Gastroesophageal sphincter (tissue), 4 donors: Measurements from ENCODE around the gene PCGF5. TPM values are rescaled to one million over a fixed set of nuclear protein-coding genes. Genes with fewer than 3 reads are reported as not detected.
A peak's percentile ranks its signal among the peaks of the same experiment; 100 is the strongest.

Source experiments
- ATAC-seq: fragments of 150-250 bp; one replicate; pipeline ENCODE4 v1.9.1; 2016; ENCODE audit warnings: mild to moderate bottlenecking, moderate library complexity
- H3K27ac ChIP-seq, 4 donors: fragments of 200-600 bp; sonication (generic) in 3 of 4; 1 replicate in 3 of 4; 2 replicates in 1 of 4; pipeline ENCODE4 v1.5.1; 2016 to 2019
- H3K27me3 ChIP-seq: fragments of 200-600 bp; sonication (generic); one replicate; pipeline ENCODE4 v1.5.1; 2019
- H3K36me3 ChIP-seq, 2 donors: fragments of 200-600 bp; sonication (generic); one replicate each; pipeline ENCODE4 v1.5.1; 2019; ENCODE audit warnings: control low read depth in 1 of 2
- H3K4me1 ChIP-seq, 3 donors: fragments of 200-600 bp; sonication (generic); 1 replicate in 2 of 3; 2 replicates in 1 of 3; pipeline ENCODE4 v1.5.1; 2016 to 2019; ENCODE audit warnings: control low read depth in 2 of 3
- H3K4me3 ChIP-seq, 2 donors: fragments of 200-600 bp; sonication (generic); one replicate each; pipeline ENCODE4 v1.5.1; 2019; ENCODE audit warnings: mild to moderate bottlenecking in 1 of 2, moderate library complexity in 1 of 2
- H3K9me3 ChIP-seq, 3 donors: fragments of 200-600 bp; sonication (generic); one replicate each; pipeline ENCODE4 v1.5.1; 2017 to 2019; ENCODE audit warnings: control low read depth in 2 of 3
- CTCF ChIP-seq, 4 experiments: fragments of 200-600 bp in 2 of 4; fragments of 450-650 bp in 2 of 4; sonication (generic) in 1 of 4; IDR thresholded peaks; one replicate each; pipeline ENCODE4 v1.5.1; 2017 to 2019; ENCODE audit warnings: antibody characterized with exemption in 4 of 4, mild to moderate bottlenecking in 2 of 4, moderate library complexity in 2 of 4
- EP300 ChIP-seq: sonication (generic); formaldehyde crosslinking; IDR thresholded peaks from one replicate; pipeline ENCODE4 v1.6.1; 2017; ENCODE audit warnings: antibody characterized with exemption, mild to moderate bottlenecking
- POLR2A ChIP-seq, 2 donors: fragments of 450-650 bp; IDR thresholded peaks; one replicate each; pipeline ENCODE4 v1.6.1; 2017; ENCODE audit warnings: antibody characterized with exemption in 2 of 2, mild to moderate bottlenecking in 2 of 2, moderate library complexity in 1 of 2
- POLR2AphosphoS5 ChIP-seq: sonication (generic); formaldehyde crosslinking; IDR thresholded peaks from one replicate; pipeline ENCODE4 v1.6.1; 2017; ENCODE audit warnings: antibody characterized with exemption
- WGBS, 2 donors: methylation state at CpG; one replicate each; pipeline ENCODE4 v1.1.5; 2018; ENCODE audit warnings: low coverage in 1 of 2; 5-methylcytosine and 5-hydroxymethylcytosine counted together
- total RNA-seq, 4 donors: library from RNA; depleted of rRNA; stranded (reverse); fragments of >200 nt; gene quantifications; one replicate each; pipeline ENCODE4 v1.1.0, GENCODE V29; 2016

Gene PCGF5
- total RNA-seq, 4 donors from 2014 or later, result 51.5 to 81.6 (median 66.1) TPM

- 67 to 92% methylated on average over 1 of the region's 1 CpG for WGBS, 2 donors
- H3K36me3 ChIP-seq, result peaks cover 0 to 36% of the 10 kb centered on the region in 2 donors
- no peaks in the 10 kb centered on the region for H3K4me1 ChIP-seq
- ATAC-seq, result no peak
- H3K9me3 ChIP-seq, result no peaks in the 10 kb centered on the region
- H3K27me3 ChIP-seq, result no peaks in the 10 kb centered on the region
- no peak for TF ChIP-seq POLR2A (IDR thresholded peaks at IDR 0.05)
- TF ChIP-seq POLR2AphosphoS5, result no peak
- TF ChIP-seq CTCF (IDR thresholded peaks at IDR 0.05), result no peak
- no peak for TF ChIP-seq EP300
- H3K27ac ChIP-seq, result no peak overlapping the region
- H3K4me3 ChIP-seq, result no peak overlapping the region
These were observed 51.4 kb downstream of the PCGF5 start for GRCh38 chr10:91271886-91272285.

- H3K4me3 ChIP-seq, result no peak overlapping the region
- WGBS, 2 donors, result 25 to 30% methylated on average over 4 to 6 of the region's 6 CpGs
These were observed 64.1 kb downstream of the PCGF5 start for GRCh38 chr10:91284486-91285090.

GRCh38 chr10:91286572-91286971 lies 66.1 kb downstream of the PCGF5 start:
- no peak overlapping the region for H3K4me3 ChIP-seq
- no peak for ATAC-seq
- peaks cover 0 to 7% of the 10 kb centered on the region in 2 donors for H3K36me3 ChIP-seq
- no peaks in the 10 kb centered on the region for H3K9me3 ChIP-seq
- H3K27me3 ChIP-seq, result no peaks in the 10 kb centered on the region
- no peak for TF ChIP-seq EP300
- no peak for TF ChIP-seq POLR2A (IDR thresholded peaks at IDR 0.05)
- TF ChIP-seq POLR2AphosphoS5, result no peak
- TF ChIP-seq CTCF (IDR thresholded peaks at IDR 0.05), result no peak
- peaks cover 0 to 31% (median 0%) of the 10 kb centered on the region in 3 donors for H3K4me1 ChIP-seq
- H3K27ac ChIP-seq, result no peak overlapping the region
- 88 to 90% methylated on average over 2 of the region's 2 CpGs for WGBS, 2 donors

More at GRCh38 chr10:91284486-91285090, 64.1 kb downstream of the PCGF5 start:
- Histone ChIP-seq H3K4me1 (peaks cover 0 to 31% (median 0%) of the 10 kb centered on the region in 3 donors), H3K27me3 (no peaks in the 10 kb centered on the region), H3K36me3 (peaks cover 0 to 7% of the 10 kb centered on the region in 2 donors), H3K27ac (peak overlapping the region; percentile 4 to 75 (median 62)), H3K9me3 (no peaks in the 10 kb centered on the region)
- peak; percentile 72 for ATAC-seq
- TF ChIP-seq POLR2A (IDR thresholded peaks at IDR 0.05), result no peak
- no peak for TF ChIP-seq POLR2AphosphoS5

- WGBS, 2 donors, result 62 to 76% methylated on average over 4 of the region's 4 CpGs
- ATAC-seq, result peak; percentile 5
- H3K9me3 ChIP-seq, result no peaks in the 10 kb centered on the region
- no peak overlapping the region for H3K27ac ChIP-seq
- H3K4me3 ChIP-seq, result no peak overlapping the region
- H3K27me3 ChIP-seq, result peaks cover under 1% of the 10 kb centered on the region
- H3K4me1 ChIP-seq, result peaks cover 0 to 31% (median 0%) of the 10 kb centered on the region in 3 donors
- no peak for TF ChIP-seq POLR2AphosphoS5
- no peak for TF ChIP-seq CTCF (IDR thresholded peaks at IDR 0.05)
- no peak for TF ChIP-seq POLR2A (IDR thresholded peaks at IDR 0.05)
- no peak for TF ChIP-seq EP300
- peaks cover 0 to under 1% of the 10 kb centered on the region in 2 donors for H3K36me3 ChIP-seq
These were observed 66.8 kb downstream of the PCGF5 start for GRCh38 chr10:91287276-91287675.

- H3K36me3 ChIP-seq, result no peaks in the 10 kb centered on the region
- H3K27me3 ChIP-seq, result peaks cover 7% of the 10 kb centered on the region
- WGBS, 2 donors, result 77% methylated on average over 2 of the region's 4 CpGs; no CpG with 5 or more reads in 1 of the 2 donors
- H3K27ac ChIP-seq, result no peak overlapping the region
- ATAC-seq, result no peak
- no peaks in the 10 kb centered on the region for H3K9me3 ChIP-seq
- peaks cover 0 to 31% (median 0%) of the 10 kb centered on the region in 3 donors for H3K4me1 ChIP-seq
- no peak for TF ChIP-seq CTCF (IDR thresholded peaks at IDR 0.05)
- H3K4me3 ChIP-seq, result no peak overlapping the region
These were observed 67.4 kb downstream of the PCGF5 start for GRCh38 chr10:91287912-91288311.
